HepG2 (cell line): Measurements from ENCODE around the gene DDOST. TPM values are rescaled to one million over a fixed set of nuclear protein-coding genes. Genes with fewer than 3 reads are reported as not detected.
A peak's percentile ranks its signal among the peaks of the same experiment; 100 is the strongest.

Experiments
- HDAC2 ChIP-seq: sonication (generic); formaldehyde crosslinking; IDR thresholded peaks from 2 replicates; pipeline ENCODE4 v1.4.0; 2020; ENCODE audit warnings: missing genetic modification reagents
- MXI1 ChIP-seq: IDR thresholded peaks from 3 replicates; pipeline ENCODE4 v1.6.1; 2012; ENCODE audit warnings: low read depth, low read length, inconsistent platforms, borderline replicate concordance
- RXRA ChIP-seq: sonication (generic); formaldehyde crosslinking; IDR thresholded peaks from 2 replicates; pipeline ENCODE4 v1.5.1; 2020; ENCODE audit warnings: missing genetic modification reagents
- ZNF567 ChIP-seq: sonication (generic); formaldehyde crosslinking; IDR thresholded peaks from 2 replicates; pipeline ENCODE4 v1.8.1; 2023; ENCODE audit warnings: mild to moderate bottlenecking, missing genetic modification reagents, borderline replicate concordance
- ZNF777 ChIP-seq: sonication (generic); formaldehyde crosslinking; IDR thresholded peaks from 2 replicates; pipeline ENCODE4 v1.4.0; 2020; ENCODE audit warnings: missing genetic modification reagents
- polyA plus RNA-seq, 8 experiments: library from polyadenylated mRNA; depleted of rRNA in 3 of 8; stranded (reverse) in 7 of 8; unstranded in 1 of 8; fragments of >200 nt; fragmentation: Illumina TruSeq in 4 of 8; extraction: Trizol in 4 of 8; gene quantifications; 2 replicates each; pipeline versions ENCODE4 v1.2.1 to v1.2.3, GENCODE V29; 2011 to 2016; ENCODE audit warnings: low read depth in 4 of 8, missing spikeins in 1 of 8, mixed read lengths in 1 of 8; ENCODE audit not compliant: insufficient read depth in 1 of 8
- total RNA-seq, 5 experiments: library from RNA; depleted of rRNA; stranded (reverse); fragments of >200 nt; fragmentation: Illumina TruSeq; extraction: Trizol; gene quantifications; 2 replicates each; pipeline ENCODE4 v1.2.3, GENCODE V29; 2016; ENCODE audit warnings: low read depth in 1 of 5
- TF ChIP-seq, protein P1 (sequence below): sonication (generic); formaldehyde crosslinking; IDR thresholded peaks from 2 replicates; pipeline ENCODE4 v1.5.0; 2020; ENCODE audit warnings: mild to moderate bottlenecking, missing genetic modification reagents, borderline replicate concordance
- TF ChIP-seq, protein P2 (sequence below): sonication (generic); formaldehyde crosslinking; IDR thresholded peaks from 2 replicates; pipeline ENCODE4 v1.5.0; 2020; ENCODE audit warnings: mild to moderate bottlenecking, missing genetic modification reagents, borderline replicate concordance
- TF ChIP-seq, protein P3 (sequence below), 2 experiments: sonication (generic) in 1 of 2; formaldehyde crosslinking in 1 of 2; IDR thresholded peaks; 2 replicates each; pipeline versions ENCODE4 v1.6.1 to v1.9.0; 2014 to 2022; ENCODE audit warnings: antibody characterized with exemption in 1 of 2, borderline replicate concordance in 1 of 2, inconsistent platforms in 1 of 2, low read depth in 1 of 2, missing genetic modification reagents in 1 of 2

DDOST gene
- total and polyA plus RNA-seq, 2 of the 13 experiments (the other 11 are each of a cell fraction or from before 2014, with no cell fraction given), result 335 to 494 TPM

DNA sequence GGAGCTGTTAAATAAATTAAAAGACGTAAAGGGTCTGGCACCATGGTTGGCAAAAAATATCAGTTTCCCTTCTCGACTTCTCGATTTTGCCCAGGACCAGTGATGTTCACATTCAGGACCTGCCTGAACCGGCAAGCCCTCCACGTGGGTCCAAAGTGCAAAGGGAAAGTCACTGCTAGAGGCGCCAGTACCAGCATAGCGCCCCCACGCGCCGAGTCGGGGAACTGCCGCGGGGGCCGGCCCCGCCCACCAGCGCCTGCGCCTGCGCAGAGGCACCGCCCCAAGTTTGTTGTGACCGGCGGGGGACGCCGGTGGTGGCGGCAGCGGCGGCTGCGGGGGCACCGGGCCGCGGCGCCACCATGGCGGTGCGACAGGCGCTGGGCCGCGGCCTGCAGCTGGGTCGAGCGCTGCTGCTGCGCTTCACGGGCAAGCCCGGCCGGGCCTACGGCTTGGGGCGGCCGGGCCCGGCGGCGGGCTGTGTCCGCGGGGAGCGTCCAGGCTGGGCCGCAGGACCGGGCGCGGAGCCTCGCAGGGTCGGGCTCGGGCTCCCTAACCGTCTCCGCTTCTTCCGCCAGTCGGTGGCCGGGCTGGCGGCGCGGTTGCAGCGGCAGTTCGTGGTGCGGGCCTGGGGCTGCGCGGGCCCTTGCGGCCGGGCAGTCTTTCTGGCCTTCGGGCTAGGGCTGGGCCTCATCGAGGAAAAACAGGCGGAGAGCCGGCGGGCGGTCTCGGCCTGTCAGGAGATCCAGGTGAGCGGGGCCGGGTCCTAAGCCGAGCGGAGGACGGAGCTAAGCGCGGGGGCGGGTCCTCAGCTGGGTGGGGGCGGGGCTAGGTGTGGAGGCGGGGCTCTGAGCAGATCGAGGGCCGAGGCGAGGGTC lies 27.7 kb downstream of the DDOST start, which contains the start of gene PINK1 (continued):
- TF ChIP-seq, protein P1, sequence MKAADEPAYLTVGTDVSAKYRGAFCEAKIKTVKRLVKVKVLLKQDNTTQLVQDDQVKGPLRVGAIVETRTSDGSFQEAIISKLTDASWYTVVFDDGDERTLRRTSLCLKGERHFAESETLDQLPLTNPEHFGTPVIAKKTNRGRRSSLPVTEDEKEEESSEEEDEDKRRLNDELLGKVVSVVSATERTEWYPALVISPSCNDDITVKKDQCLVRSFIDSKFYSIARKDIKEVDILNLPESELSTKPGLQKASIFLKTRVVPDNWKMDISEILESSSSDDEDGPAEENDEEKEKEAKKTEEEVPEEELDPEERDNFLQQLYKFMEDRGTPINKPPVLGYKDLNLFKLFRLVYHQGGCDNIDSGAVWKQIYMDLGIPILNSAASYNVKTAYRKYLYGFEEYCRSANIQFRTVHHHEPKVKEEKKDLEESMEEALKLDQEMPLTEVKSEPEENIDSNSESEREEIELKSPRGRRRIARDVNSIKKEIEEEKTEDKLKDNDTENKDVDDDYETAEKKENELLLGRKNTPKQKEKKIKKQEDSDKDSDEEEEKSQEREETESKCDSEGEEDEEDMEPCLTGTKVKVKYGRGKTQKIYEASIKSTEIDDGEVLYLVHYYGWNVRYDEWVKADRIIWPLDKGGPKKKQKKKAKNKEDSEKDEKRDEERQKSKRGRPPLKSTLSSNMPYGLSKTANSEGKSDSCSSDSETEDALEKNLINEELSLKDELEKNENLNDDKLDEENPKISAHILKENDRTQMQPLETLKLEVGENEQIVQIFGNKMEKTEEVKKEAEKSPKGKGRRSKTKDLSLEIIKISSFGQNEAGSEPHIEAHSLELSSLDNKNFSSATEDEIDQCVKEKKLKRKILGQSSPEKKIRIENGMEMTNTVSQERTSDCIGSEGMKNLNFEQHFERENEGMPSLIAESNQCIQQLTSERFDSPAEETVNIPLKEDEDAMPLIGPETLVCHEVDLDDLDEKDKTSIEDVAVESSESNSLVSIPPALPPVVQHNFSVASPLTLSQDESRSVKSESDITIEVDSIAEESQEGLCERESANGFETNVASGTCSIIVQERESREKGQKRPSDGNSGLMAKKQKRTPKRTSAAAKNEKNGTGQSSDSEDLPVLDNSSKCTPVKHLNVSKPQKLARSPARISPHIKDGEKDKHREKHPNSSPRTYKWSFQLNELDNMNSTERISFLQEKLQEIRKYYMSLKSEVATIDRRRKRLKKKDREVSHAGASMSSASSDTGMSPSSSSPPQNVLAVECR, result peak; percentile 58; the same call in 1 of the 2 replicates
- TF ChIP-seq, protein P2, sequence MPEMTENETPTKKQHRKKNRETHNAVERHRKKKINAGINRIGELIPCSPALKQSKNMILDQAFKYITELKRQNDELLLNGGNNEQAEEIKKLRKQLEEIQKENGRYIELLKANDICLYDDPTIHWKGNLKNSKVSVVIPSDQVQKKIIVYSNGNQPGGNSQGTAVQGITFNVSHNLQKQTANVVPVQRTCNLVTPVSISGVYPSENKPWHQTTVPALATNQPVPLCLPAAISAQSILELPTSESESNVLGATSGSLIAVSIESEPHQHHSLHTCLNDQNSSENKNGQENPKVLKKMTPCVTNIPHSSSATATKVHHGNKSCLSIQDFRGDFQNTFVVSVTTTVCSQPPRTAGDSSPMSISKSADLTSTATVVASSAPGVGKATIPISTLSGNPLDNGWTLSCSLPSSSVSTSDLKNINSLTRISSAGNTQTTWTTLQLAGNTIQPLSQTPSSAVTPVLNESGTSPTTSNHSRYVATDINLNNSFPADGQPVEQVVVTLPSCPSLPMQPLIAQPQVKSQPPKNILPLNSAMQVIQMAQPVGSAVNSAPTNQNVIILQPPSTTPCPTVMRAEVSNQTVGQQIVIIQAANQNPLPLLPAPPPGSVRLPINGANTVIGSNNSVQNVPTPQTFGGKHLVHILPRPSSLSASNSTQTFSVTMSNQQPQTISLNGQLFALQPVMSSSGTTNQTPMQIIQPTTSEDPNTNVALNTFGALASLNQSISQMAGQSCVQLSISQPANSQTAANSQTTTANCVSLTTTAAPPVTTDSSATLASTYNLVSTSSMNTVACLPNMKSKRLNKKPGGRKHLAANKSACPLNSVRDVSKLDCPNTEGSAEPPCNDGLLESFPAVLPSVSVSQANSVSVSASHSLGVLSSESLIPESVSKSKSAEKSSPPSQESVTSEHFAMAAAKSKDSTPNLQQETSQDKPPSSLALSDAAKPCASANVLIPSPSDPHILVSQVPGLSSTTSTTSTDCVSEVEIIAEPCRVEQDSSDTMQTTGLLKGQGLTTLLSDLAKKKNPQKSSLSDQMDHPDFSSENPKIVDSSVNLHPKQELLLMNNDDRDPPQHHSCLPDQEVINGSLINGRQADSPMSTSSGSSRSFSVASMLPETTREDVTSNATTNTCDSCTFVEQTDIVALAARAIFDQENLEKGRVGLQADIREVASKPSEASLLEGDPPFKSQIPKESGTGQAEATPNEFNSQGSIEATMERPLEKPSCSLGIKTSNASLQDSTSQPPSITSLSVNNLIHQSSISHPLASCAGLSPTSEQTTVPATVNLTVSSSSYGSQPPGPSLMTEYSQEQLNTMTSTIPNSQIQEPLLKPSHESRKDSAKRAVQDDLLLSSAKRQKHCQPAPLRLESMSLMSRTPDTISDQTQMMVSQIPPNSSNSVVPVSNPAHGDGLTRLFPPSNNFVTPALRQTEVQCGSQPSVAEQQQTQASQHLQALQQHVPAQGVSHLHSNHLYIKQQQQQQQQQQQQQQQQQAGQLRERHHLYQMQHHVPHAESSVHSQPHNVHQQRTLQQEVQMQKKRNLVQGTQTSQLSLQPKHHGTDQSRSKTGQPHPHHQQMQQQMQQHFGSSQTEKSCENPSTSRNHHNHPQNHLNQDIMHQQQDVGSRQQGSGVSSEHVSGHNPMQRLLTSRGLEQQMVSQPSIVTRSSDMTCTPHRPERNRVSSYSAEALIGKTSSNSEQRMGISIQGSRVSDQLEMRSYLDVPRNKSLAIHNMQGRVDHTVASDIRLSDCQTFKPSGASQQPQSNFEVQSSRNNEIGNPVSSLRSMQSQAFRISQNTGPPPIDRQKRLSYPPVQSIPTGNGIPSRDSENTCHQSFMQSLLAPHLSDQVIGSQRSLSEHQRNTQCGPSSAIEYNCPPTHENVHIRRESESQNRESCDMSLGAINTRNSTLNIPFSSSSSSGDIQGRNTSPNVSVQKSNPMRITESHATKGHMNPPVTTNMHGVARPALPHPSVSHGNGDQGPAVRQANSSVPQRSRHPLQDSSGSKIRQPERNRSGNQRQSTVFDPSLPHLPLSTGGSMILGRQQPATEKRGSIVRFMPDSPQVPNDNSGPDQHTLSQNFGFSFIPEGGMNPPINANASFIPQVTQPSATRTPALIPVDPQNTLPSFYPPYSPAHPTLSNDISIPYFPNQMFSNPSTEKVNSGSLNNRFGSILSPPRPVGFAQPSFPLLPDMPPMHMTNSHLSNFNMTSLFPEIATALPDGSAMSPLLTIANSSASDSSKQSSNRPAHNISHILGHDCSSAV (CRISPR knock-in tag), result no peak
- TF ChIP-seq ZNF777 (CRISPR knock-in tag) (peak; percentile 50; the same call in 1 of the 2 replicates), RXRA (CRISPR knock-in tag) (peak; percentile 33; the same call in 1 of the 2 replicates), MXI1 (peak; percentile 76; the same call in 1 of the 3 replicates), HDAC2 (peak; percentile 53; the same call in 1 of the 2 replicates), ZNF567 (CRISPR knock-in tag) (no peak)
- TF ChIP-seq, protein P3, sequence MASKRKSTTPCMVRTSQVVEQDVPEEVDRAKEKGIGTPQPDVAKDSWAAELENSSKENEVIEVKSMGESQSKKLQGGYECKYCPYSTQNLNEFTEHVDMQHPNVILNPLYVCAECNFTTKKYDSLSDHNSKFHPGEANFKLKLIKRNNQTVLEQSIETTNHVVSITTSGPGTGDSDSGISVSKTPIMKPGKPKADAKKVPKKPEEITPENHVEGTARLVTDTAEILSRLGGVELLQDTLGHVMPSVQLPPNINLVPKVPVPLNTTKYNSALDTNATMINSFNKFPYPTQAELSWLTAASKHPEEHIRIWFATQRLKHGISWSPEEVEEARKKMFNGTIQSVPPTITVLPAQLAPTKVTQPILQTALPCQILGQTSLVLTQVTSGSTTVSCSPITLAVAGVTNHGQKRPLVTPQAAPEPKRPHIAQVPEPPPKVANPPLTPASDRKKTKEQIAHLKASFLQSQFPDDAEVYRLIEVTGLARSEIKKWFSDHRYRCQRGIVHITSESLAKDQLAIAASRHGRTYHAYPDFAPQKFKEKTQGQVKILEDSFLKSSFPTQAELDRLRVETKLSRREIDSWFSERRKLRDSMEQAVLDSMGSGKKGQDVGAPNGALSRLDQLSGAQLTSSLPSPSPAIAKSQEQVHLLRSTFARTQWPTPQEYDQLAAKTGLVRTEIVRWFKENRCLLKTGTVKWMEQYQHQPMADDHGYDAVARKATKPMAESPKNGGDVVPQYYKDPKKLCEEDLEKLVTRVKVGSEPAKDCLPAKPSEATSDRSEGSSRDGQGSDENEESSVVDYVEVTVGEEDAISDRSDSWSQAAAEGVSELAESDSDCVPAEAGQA (IDR thresholded peaks at IDR 0.05; ENCODE audit: low read depth), result no peak
- TF ChIP-seq, protein P3 (CRISPR knock-in tag; IDR thresholded peaks at IDR 0.05; ENCODE audit: borderline replicate concordance), result no peak
